ENCODE results near the gene NEUROG2.

Gene NEUROG2

DNA sequence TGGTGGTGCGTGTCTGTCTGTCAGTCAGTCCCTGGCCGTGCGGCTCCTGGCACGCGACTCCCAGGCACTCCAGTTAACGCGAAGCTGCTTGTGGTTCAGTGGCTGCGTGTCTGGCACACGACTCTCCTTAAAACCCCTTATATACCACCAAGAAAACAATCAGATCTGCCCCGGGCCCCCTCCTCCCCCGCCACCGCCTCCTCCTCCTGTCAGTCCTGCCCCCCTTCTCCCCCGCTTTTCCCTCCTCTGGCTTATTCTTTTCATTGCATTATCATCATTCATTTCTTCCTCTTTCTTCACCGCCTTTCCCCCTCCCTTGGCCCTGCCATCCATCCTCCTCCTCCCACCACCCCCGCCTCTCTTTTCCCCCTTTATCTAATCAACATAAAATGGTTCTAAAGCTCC lies at the start of gene NEUROG2:
Gene NEUROG2 (minus strand): TSS at position 115 of the 405 bp plus-strand sequence. CDS start 705 bp downstream, outside the sequence.
- TF ChIP-seq CTCF (IDR thresholded peaks at IDR 0.05; ENCODE audit: control insufficient read depth, insufficient read depth, low read depth, low read length, missing control alignments): no peak
- no peak for DNase-seq (ENCODE audit: low read depth)
- peak within 1 kb of the TSS; percentile 55 for H3K4me3 ChIP-seq (ENCODE audit: control insufficient read depth, low read depth, low read length)

GRCh38 chr4:112564706-112565270 lies 48.8 kb upstream of the NEUROG2 start:
- H3K4me3 ChIP-seq (ENCODE audit: control insufficient read depth, low read depth, low read length): no peak overlapping the region
- DNase-seq (ENCODE audit: low read depth): no peak
- no peak for TF ChIP-seq CTCF (IDR thresholded peaks at IDR 0.05; ENCODE audit: control insufficient read depth, insufficient read depth, low read depth, low read length, missing control alignments)

DNA sequence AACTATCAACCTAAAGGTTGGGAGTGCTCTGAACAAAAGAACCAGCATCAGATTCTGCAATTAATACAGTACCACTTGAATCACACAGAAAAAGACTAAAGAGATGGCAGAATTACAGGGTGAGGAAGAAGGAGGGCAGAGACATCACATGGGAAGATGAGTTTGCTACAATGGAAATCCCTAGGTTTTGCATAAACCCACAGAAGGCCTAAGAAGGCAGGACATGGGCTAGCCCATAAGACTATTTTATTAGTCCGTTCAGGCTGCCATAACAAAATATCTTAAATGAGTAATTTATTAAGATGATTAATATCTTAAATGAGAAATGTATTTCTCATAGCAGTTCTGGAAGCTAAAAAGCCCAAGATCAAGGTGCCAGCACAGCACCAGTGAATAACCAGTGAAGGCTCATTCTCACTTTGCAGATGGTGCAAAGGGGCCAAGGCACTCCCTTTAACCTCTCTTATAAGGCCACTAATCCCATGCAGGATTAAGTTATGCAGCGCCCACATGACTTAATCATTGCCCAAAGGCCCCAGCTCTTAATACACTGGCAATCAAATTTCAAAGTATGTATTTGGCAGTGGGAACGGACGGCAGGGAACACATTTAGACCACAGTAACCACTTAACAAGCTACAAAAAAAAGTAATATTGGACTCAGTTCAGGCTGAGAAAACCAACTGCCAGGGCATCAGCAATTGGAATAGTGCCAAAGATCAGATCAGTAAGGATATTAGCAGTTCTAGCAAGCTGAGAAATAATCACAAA lies 47.6 kb upstream of the NEUROG2 start:
- no peak for TF ChIP-seq CTCF (IDR thresholded peaks at IDR 0.05; ENCODE audit: control insufficient read depth, insufficient read depth, low read depth, low read length, missing control alignments)
- no peak overlapping the region for H3K4me3 ChIP-seq (ENCODE audit: control insufficient read depth, low read depth, low read length)
- no peak for DNase-seq (ENCODE audit: low read depth)

GRCh38 chr4:112562254-112562879 lies 46.4 kb upstream of the NEUROG2 start:
- no peak overlapping the region for H3K4me3 ChIP-seq (ENCODE audit: control insufficient read depth, low read depth, low read length)
- no peak for DNase-seq (ENCODE audit: low read depth)
- TF ChIP-seq CTCF (IDR thresholded peaks at IDR 0.05; ENCODE audit: control insufficient read depth, insufficient read depth, low read depth, low read length, missing control alignments): no peak

GRCh38 chr4:112560084-112560483 lies 44.1 kb upstream of the NEUROG2 start:
- no peak for TF ChIP-seq CTCF (IDR thresholded peaks at IDR 0.05; ENCODE audit: control insufficient read depth, insufficient read depth, low read depth, low read length, missing control alignments)
- H3K4me3 ChIP-seq (ENCODE audit: control insufficient read depth, low read depth, low read length): no peak overlapping the region
- DNase-seq (ENCODE audit: low read depth): no peak

GRCh38 chr4:112559053-112559452 lies 43.1 kb upstream of the NEUROG2 start:
- no peak overlapping the region for H3K4me3 ChIP-seq (ENCODE audit: control insufficient read depth, low read depth, low read length)
- no peak for DNase-seq (ENCODE audit: low read depth)
- no peak for TF ChIP-seq CTCF (IDR thresholded peaks at IDR 0.05; ENCODE audit: control insufficient read depth, insufficient read depth, low read depth, low read length, missing control alignments)

Data from AG09309 (cell line).